Muscle of back (tissue), 13 donors: ENCODE measurements around the gene NODAL. TPM values are rescaled to one million over a fixed set of nuclear protein-coding genes. Genes with fewer than 3 reads are reported as not detected.
"Not testable (repeated sequence)": the region's sequence is repeated elsewhere in the genome, so short reads cannot be mapped to it uniquely, and the experiment has no call there.

Experiments
- DNase-seq, 3 donors: peaks; one replicate each; pipeline versions ENCODE4 v3.0.0 to v3.0.0-alpha.2; 2013
- long read RNA-seq, 9 donors: transcript quantifications; one replicate each; lab custom pipeline, GENCODE V29; 2026
- polyA plus RNA-seq, 10 donors: library from polyadenylated mRNA; unstranded; fragments of 120-200 nt; gene quantifications; one replicate each; pipeline ENCODE4 v1.2.1, GENCODE V29; 2013; ENCODE audit not compliant: insufficient read length in 10 of 10

Gene NODAL
- under 1 TPM in 9 of 10 donors, not detected in 1; 0.15 to 0.87 (median 0.29) TPM for polyA plus RNA-seq
- long read RNA-seq, donor 1: 0 reads
- long read RNA-seq, donor 2: 0 reads
- long read RNA-seq, donor 3: 0 reads
- long read RNA-seq, donor 4: 0 reads
- long read RNA-seq, donor 5: 0 reads
- long read RNA-seq, donor 6: 0 reads
- long read RNA-seq, donor 7: 0 reads
- long read RNA-seq, donor 8: 0 reads
- long read RNA-seq, donor 9: 0 reads

GRCh38 chr10:70441161-70441894, at the start of gene NODAL:
Gene NODAL (minus strand): TSS chr10:70441681. CDS start chr10:70441667, 14 bp downstream.
- DNase-seq: no peak

- DNase-seq: no peak
Observed at GRCh38 chr10:70490142-70490541, 48.7 kb upstream of the NODAL start.

GRCh38 chr10:70487824-70488223, 46.3 kb upstream of the NODAL start:
- DNase-seq: no peak

GRCh38 chr10:70483872-70484271, 42.4 kb upstream of the NODAL start:
- not testable (repeated sequence) for DNase-seq

- no peak for DNase-seq
Observed at GRCh38 chr10:70482982-70483760, 41.7 kb upstream of the NODAL start.

GRCh38 chr10:70481831-70482530, 40.5 kb upstream of the NODAL start:
- DNase-seq: peak in 1 of 3 donors; percentile 79

GRCh38 chr10:70481105-70481504, 39.6 kb upstream of the NODAL start:
- DNase-seq: no peak

GRCh38 chr10:70480239-70480861, 38.9 kb upstream of the NODAL start:
- DNase-seq: no peak

GRCh38 chr10:70479626-70480238, 38.3 kb upstream of the NODAL start:
- DNase-seq: no peak

- DNase-seq: no peak
Observed at GRCh38 chr10:70479165-70479581, 37.7 kb upstream of the NODAL start.

GRCh38 chr10:70478191-70479164, 37.0 kb upstream of the NODAL start, which contains the start of gene PALD1:
Gene PALD1 (plus strand): TSS chr10:70478767. CDS start chr10:70525952, 47,185 bp downstream.
- peak; percentile 49 to 95 (median 81) for DNase-seq

- peak in 1 of 3 donors; percentile 59 for DNase-seq
Observed at GRCh38 chr10:70477661-70478162, 36.2 kb upstream of the NODAL start.

GRCh38 chr10:70476249-70477035, 35.0 kb upstream of the NODAL start:
- no peak for DNase-seq

GRCh38 chr10:70475661-70476060, 34.2 kb upstream of the NODAL start:
- DNase-seq: no peak

GRCh38 chr10:70474780-70475179, 33.3 kb upstream of the NODAL start:
- no peak for DNase-seq

- no peak for DNase-seq
Observed at GRCh38 chr10:70472799-70473454, 31.4 kb upstream of the NODAL start.

- no peak for DNase-seq
Observed at GRCh38 chr10:70466951-70467350, 25.5 kb upstream of the NODAL start.

GRCh38 chr10:70465832-70466231, 24.4 kb upstream of the NODAL start:
- DNase-seq: no peak
